H1 (cell line): ENCODE measurements around the gene MAB21L3. TPM values are rescaled to one million over a fixed set of nuclear protein-coding genes. Genes with fewer than 3 reads are reported as not detected.

ENCODE experiments used
- CBX8 ChIP-seq: fragments of 300-800, 300-1000 bp; sonication (generic); IDR thresholded peaks from 2 replicates; pipeline ENCODE4 v1.7.1; 2016; ENCODE audit warnings: low read depth, low read length, borderline replicate concordance
- CTCF ChIP-seq, 3 experiments: IDR thresholded peaks; 1 replicate in 2 of 3; 2 replicates in 1 of 3; pipeline versions ENCODE4 v1.5.1 to v1.6.1; 2011; ENCODE audit warnings: low read length in 3 of 3, mild to moderate bottlenecking in 3 of 3, inconsistent platforms in 2 of 3, low read depth in 1 of 3, moderate library complexity in 1 of 3; ENCODE audit not compliant: insufficient read depth in 1 of 3; ENCODE audit errors: control extremely low read depth in 1 of 3
- polyA plus RNA-seq, 7 experiments: library from polyadenylated mRNA; depleted of rRNA in 3 of 7; stranded (reverse) in 5 of 7; unstranded in 2 of 7; fragments of >200 nt in 5 of 7; fragments of 200-250 nt in 2 of 7; gene quantifications; 1 replicate in 5 of 7; 2 replicates in 1 of 7; 4 replicates in 1 of 7; pipeline versions ENCODE4 v1.2.1 to v1.2.3, GENCODE V29; 2011 to 2013; ENCODE audit warnings: missing spikeins in 2 of 7, mixed read lengths in 2 of 7
- total RNA-seq: library from RNA; stranded (reverse); fragmentation: NEBNext Ultra II Directional; extraction: Animal tissue kit (Norgen Biotek cat#: 25700); gene quantifications from 2 replicates; pipeline ENCODE4 v1.2.1, GENCODE V29; 2021

Gene MAB21L3
- total and polyA plus RNA-seq, 2 of the 8 experiments (the other 6 are each of a cell fraction or from before 2014, with no cell fraction given): not detected

- TF ChIP-seq CTCF (IDR thresholded peaks at IDR 0.05; ENCODE audit: control extremely low read depth in 1 of 3, insufficient read depth in 1 of 3, low read depth in 1 of 3, low read length in 3 of 3) (peak in 1 of 3 experiments; percentile 20; a peak in 1 of 4 replicates), CBX8 (no peak)
These were observed 32.4 kb upstream of the MAB21L3 start (continued) for GRCh38 chr1:116078699-116079223.
